ENCODE data around the gene C16orf96.

DNA sequence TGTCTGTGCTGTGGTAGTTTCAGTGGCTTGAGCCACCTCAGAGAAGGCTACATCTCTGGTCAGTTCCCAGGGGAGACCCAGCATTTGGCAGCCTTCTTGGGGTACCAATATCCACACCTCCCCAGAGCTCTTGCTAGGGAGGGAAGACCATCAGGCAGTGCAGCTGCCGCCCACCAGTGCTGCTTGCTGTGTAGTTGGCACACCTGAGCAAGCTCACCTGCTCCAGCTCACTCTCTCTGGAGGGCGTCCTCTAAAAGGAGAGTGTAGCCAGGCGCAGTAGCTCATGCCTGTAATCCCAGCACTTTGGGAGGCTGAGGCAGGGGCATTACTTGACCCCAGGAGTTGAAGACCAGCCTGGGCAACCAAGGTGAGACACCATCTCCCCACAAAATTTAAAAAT lies 47.3 kb upstream of the C16orf96 start:
- TF ChIP-seq, protein P1, sequence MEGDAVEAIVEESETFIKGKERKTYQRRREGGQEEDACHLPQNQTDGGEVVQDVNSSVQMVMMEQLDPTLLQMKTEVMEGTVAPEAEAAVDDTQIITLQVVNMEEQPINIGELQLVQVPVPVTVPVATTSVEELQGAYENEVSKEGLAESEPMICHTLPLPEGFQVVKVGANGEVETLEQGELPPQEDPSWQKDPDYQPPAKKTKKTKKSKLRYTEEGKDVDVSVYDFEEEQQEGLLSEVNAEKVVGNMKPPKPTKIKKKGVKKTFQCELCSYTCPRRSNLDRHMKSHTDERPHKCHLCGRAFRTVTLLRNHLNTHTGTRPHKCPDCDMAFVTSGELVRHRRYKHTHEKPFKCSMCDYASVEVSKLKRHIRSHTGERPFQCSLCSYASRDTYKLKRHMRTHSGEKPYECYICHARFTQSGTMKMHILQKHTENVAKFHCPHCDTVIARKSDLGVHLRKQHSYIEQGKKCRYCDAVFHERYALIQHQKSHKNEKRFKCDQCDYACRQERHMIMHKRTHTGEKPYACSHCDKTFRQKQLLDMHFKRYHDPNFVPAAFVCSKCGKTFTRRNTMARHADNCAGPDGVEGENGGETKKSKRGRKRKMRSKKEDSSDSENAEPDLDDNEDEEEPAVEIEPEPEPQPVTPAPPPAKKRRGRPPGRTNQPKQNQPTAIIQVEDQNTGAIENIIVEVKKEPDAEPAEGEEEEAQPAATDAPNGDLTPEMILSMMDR (IDR thresholded peaks at IDR 0.05): no peak
- no peak for TF ChIP-seq POLR2A (IDR thresholded peaks at IDR 0.05)
